ENCODE data around the gene EPG5.

DNA sequence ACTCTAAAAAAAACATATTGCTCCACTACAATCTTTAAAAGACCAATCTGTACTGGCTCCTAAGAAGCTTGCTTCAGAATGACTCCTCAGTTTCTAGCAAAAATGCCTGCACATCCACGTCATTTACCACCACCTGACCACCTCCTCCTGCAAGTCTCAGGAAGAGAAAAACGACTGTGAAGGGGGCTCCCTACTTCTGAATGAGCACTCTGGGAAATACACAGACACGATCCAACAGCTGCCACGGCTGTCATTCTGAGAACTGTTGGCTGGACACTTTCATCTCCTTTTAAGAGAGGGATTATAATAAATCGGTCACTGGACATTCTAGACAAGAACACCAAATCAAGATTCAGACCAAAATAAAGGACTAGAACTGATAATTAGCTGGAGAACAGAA is 21.5 kb downstream of the EPG5 start:
- TF ChIP-seq CTCF (IDR thresholded peaks at IDR 0.05; ENCODE audit: low read length) (no peak), EZH2 (IDR thresholded peaks at IDR 0.05; ENCODE audit: borderline replicate concordance, low read length) (no peak)

Data from OCI-LY1 (cell line).